AG09319 (cell line): Measurements from ENCODE around the gene NR5A2.
"Not testable (repeated sequence)": the region's sequence is repeated elsewhere in the genome, so short reads cannot be mapped to it uniquely, and the experiment has no call there.

Source experiments
- DNase-seq: peaks from one replicate; pipeline ENCODE4 v3.0.0-alpha.2; 2010; ENCODE audit warnings: low read depth; ENCODE audit errors: extremely low read depth
- TF ChIP-seq, protein P1 (sequence below): IDR thresholded peaks from 2 replicates; pipeline ENCODE4 v1.5.1; 2011; ENCODE audit warnings: low read depth, mild to moderate bottlenecking, inconsistent platforms, low read length, moderate library complexity

Gene NR5A2

DNA sequence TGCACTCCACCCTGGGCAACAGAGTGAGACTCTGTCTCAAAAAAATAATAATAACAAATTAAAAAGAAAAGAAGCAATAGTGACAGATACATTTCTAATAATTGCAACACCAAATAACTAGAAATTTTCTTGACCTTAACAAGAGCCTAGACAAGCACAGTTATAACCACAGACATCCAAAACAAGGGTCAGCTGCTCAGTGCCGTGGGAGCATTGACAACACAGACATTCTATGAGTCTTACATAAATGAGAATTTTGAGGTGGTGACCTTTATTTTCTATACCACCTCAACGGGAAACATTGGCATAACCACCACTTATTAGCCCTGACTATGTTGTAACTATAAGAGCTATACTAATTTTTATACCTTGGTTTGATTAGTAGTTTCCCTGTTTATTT is 156.1 kb downstream of the NR5A2 start:
- no peak for DNase-seq
- TF ChIP-seq, protein P1, sequence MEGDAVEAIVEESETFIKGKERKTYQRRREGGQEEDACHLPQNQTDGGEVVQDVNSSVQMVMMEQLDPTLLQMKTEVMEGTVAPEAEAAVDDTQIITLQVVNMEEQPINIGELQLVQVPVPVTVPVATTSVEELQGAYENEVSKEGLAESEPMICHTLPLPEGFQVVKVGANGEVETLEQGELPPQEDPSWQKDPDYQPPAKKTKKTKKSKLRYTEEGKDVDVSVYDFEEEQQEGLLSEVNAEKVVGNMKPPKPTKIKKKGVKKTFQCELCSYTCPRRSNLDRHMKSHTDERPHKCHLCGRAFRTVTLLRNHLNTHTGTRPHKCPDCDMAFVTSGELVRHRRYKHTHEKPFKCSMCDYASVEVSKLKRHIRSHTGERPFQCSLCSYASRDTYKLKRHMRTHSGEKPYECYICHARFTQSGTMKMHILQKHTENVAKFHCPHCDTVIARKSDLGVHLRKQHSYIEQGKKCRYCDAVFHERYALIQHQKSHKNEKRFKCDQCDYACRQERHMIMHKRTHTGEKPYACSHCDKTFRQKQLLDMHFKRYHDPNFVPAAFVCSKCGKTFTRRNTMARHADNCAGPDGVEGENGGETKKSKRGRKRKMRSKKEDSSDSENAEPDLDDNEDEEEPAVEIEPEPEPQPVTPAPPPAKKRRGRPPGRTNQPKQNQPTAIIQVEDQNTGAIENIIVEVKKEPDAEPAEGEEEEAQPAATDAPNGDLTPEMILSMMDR: no peak

- TF ChIP-seq, protein P1: no peak
- peak; percentile 65 for DNase-seq
Observed at GRCh38 chr1:200184196-200184595, 156.7 kb downstream of the NR5A2 start.

GRCh38 chr1:200185191-200185590 is 157.7 kb downstream of the NR5A2 start:
- DNase-seq: not testable (repeated sequence)

DNA sequence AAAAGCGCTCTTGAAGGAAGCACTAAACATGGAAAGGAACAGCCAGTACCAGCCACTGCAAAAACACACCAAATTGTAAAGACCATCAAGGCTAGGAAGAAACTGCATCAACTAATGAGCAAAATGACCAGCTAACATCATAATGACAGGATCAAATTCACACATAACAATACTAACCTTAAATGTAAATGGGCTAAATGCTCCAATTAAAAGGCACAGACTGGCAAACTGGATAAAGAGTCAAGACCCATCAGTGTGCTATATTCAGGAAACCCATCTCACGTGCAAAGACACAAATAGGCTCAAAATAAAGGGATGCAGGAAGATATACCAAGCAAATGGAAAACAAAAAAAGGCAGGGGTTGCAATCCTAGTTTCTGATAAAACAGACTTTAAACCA is 159.8 kb downstream of the NR5A2 start:
- DNase-seq: not testable (repeated sequence)

DNA sequence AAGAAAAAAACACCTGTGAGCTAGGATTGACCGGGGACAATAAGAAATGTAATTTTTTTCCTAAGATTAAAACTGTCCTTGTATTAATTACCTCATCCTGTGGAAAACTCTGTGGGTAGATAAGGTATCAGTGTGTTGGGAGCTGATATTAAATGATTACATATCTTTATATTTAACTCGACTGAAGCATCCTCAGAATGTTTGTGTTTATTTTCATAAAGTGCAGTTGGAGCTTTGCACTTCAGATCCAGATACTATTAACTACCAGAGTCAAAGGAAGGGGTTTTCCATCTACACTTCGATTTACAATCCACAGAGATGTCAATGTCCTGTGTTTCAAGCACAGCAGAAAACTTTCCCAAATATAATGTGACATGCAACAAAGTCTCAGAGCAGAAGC is 164.5 kb downstream of the NR5A2 start:
- TF ChIP-seq, protein P1: no peak
- DNase-seq: no peak

GRCh38 chr1:200194477-200194876 is 167.0 kb downstream of the NR5A2 start:
- TF ChIP-seq, protein P1: no peak
- DNase-seq: no peak

GRCh38 chr1:200198236-200198635 is 170.7 kb downstream of the NR5A2 start:
- TF ChIP-seq, protein P1: no peak
- no peak for DNase-seq

- TF ChIP-seq, protein P1: no peak
- DNase-seq: no peak
Observed at GRCh38 chr1:200205216-200205995, 177.9 kb downstream of the NR5A2 start.
